GM12873 (cell line): ENCODE results near the gene PCDHGA3.

Experiments
- CTCF ChIP-seq: IDR thresholded peaks from 2 replicates; pipeline ENCODE4 v1.5.1; 2012; ENCODE audit warnings: low read depth, mild to moderate bottlenecking, moderate library complexity, low read length, control low read depth; ENCODE audit not compliant: insufficient read depth; ENCODE audit errors: missing control alignments

PCDHGA3 gene

GRCh38 chr5:141320225-141321169 is 23.1 kb upstream of the PCDHGA3 start, which contains the start of gene TAF7:
Gene TAF7 (minus strand): TSS chr5:141320784. CDS start chr5:141320044, 740 bp downstream.
- TF ChIP-seq CTCF, result peak; percentile 85

GRCh38 chr5:141322261-141322660 is 21.4 kb upstream of the PCDHGA3 start:
- no peak for TF ChIP-seq CTCF

GRCh38 chr5:141326088-141326854 is 17.4 kb upstream of the PCDHGA3 start:
- TF ChIP-seq CTCF, result peak; percentile 49

GRCh38 chr5:141328231-141328630 is 15.4 kb upstream of the PCDHGA3 start:
- no peak for TF ChIP-seq CTCF

GRCh38 chr5:141330299-141331080 is 13.1 kb upstream of the PCDHGA3 start, which contains the start of gene PCDHGA1:
Gene PCDHGA1 (plus strand): TSS chr5:141330514.
- TF ChIP-seq CTCF, result peak; percentile 42

GRCh38 chr5:141338538-141339306 is 4.9 kb upstream of the PCDHGA3 start, which contains the start of gene PCDHGA2:
Gene PCDHGA2 (plus strand): TSS chr5:141338760.
- TF ChIP-seq CTCF, result peak; percentile 50
